ENCODE results near the gene ETV3L.

DNA sequence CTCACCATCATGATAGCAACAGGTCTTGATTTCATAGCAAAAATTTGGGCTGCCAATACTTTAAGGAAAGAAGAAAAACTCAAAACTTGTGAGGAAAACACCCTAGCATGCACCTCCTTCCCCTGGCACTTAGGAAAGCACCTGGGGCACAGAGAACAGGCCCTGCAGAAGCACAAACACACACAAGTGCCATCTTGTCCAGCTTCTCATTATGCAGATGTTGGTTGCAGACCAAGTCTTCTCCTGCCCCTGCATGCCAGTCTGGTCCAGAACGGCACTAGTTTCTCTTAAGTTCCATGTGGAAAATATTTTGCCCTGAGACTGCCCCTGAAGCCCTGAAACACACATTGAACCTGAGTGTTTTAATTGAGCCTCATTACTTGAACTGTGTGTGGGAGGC is 44.9 kb upstream of the ETV3L start:
- TF ChIP-seq, protein P1, sequence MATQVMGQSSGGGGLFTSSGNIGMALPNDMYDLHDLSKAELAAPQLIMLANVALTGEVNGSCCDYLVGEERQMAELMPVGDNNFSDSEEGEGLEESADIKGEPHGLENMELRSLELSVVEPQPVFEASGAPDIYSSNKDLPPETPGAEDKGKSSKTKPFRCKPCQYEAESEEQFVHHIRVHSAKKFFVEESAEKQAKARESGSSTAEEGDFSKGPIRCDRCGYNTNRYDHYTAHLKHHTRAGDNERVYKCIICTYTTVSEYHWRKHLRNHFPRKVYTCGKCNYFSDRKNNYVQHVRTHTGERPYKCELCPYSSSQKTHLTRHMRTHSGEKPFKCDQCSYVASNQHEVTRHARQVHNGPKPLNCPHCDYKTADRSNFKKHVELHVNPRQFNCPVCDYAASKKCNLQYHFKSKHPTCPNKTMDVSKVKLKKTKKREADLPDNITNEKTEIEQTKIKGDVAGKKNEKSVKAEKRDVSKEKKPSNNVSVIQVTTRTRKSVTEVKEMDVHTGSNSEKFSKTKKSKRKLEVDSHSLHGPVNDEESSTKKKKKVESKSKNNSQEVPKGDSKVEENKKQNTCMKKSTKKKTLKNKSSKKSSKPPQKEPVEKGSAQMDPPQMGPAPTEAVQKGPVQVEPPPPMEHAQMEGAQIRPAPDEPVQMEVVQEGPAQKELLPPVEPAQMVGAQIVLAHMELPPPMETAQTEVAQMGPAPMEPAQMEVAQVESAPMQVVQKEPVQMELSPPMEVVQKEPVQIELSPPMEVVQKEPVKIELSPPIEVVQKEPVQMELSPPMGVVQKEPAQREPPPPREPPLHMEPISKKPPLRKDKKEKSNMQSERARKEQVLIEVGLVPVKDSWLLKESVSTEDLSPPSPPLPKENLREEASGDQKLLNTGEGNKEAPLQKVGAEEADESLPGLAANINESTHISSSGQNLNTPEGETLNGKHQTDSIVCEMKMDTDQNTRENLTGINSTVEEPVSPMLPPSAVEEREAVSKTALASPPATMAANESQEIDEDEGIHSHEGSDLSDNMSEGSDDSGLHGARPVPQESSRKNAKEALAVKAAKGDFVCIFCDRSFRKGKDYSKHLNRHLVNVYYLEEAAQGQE (IDR thresholded peaks at IDR 0.05; ENCODE audit: insufficient read depth in 1 of 2, low read depth in 2 of 2, low read length in 2 of 2) = no peak
- TF ChIP-seq POLR2AphosphoS5 (IDR thresholded peaks at IDR 0.05; ENCODE audit: low read depth, low read length) = no peak

Data from PFSK-1 (cell line).